GM04504 (cell line): Measurements from ENCODE around the gene PPM1H.
"Not testable (repeated sequence)": the region's sequence is repeated elsewhere in the genome, so short reads cannot be mapped to it uniquely, and the experiment has no call there.

ENCODE experiments used
- DNase-seq: peaks from one replicate; pipeline ENCODE4 v3.0.0-alpha.2; 2012; ENCODE audit warnings: low read depth

The PPM1H gene

GRCh38 chr12:62934799-62935674, at the start of gene PPM1H:
TSS of gene PPM1H (minus strand) at chr12:62935150. CDS start at chr12:62934736, 414 bp downstream.
- no peak for DNase-seq

GRCh38 chr12:62983594-62983993, 48.6 kb upstream of the PPM1H start:
- DNase-seq, result no peak

- no peak for DNase-seq
These were observed 43.8 kb upstream of the PPM1H start for GRCh38 chr12:62978768-62979167.

GRCh38 chr12:62977883-62978282, 42.9 kb upstream of the PPM1H start:
- DNase-seq, result no peak

GRCh38 chr12:62977418-62977817, 42.5 kb upstream of the PPM1H start:
- DNase-seq, result peak; percentile 9

- no peak for DNase-seq
These were observed 41.2 kb upstream of the PPM1H start for GRCh38 chr12:62976110-62976662.

- no peak for DNase-seq
These were observed 37.0 kb upstream of the PPM1H start for GRCh38 chr12:62971769-62972525.

GRCh38 chr12:62969695-62970094, 34.7 kb upstream of the PPM1H start:
- DNase-seq, result no peak

- DNase-seq, result no peak
These were observed 32.8 kb upstream of the PPM1H start for GRCh38 chr12:62967701-62968100.

GRCh38 chr12:62966990-62967506, 32.1 kb upstream of the PPM1H start:
- no peak for DNase-seq

- not testable (repeated sequence) for DNase-seq
These were observed 31.6 kb upstream of the PPM1H start for GRCh38 chr12:62966446-62966989.

GRCh38 chr12:62965700-62966099, 30.8 kb upstream of the PPM1H start:
- DNase-seq, result not testable (repeated sequence)

GRCh38 chr12:62965242-62965641, 30.3 kb upstream of the PPM1H start:
- not testable (repeated sequence) for DNase-seq

GRCh38 chr12:62963486-62964041, 28.6 kb upstream of the PPM1H start:
- no peak for DNase-seq

GRCh38 chr12:62960324-62960723, 25.4 kb upstream of the PPM1H start:
- no peak for DNase-seq

- DNase-seq, result no peak
These were observed 24.8 kb upstream of the PPM1H start for GRCh38 chr12:62959745-62960144.

- no peak for DNase-seq
These were observed 22.4 kb upstream of the PPM1H start for GRCh38 chr12:62957233-62957953.

GRCh38 chr12:62955678-62956077, 20.7 kb upstream of the PPM1H start:
- DNase-seq, result no peak

- no peak for DNase-seq
These were observed 15.4 kb upstream of the PPM1H start for GRCh38 chr12:62950317-62950716.

- DNase-seq, result no peak
These were observed 13.2 kb upstream of the PPM1H start for GRCh38 chr12:62948123-62948522.

- DNase-seq, result no peak
These were observed 12.4 kb upstream of the PPM1H start for GRCh38 chr12:62947364-62947763.
